GM11168 (cell line): ENCODE measurements around the gene ARSI.

Source experiments
- in situ Hi-C: fragments of 300-500 bp; cut with MboI; formaldehyde crosslinking; loops from one replicate; pipeline ENCODE4 v1.12.0; 2022; ENCODE audit warnings: low sequenced_read_pairs; ENCODE audit not compliant: unreplicated experiment

Gene ARSI

GRCh38 chr5:150329881-150330876, 27.5 kb upstream of the ARSI start:
- in situ Hi-C loops, result loop anchor here (25.0 kb wide), 1 partner anchor 168 kb away; the partner anchor contains the start of genes CDX1 and PDGFRB

- in situ Hi-C loops, result loop anchor here (25.0 kb wide), 1 partner anchor 167 kb away; the partner anchor contains the start of genes CDX1 and PDGFRB
Observed at GRCh38 chr5:150329038-150329437, 26.3 kb upstream of the ARSI start.

GRCh38 chr5:150328515-150328914, 25.8 kb upstream of the ARSI start:
- in situ Hi-C loops, result loop anchor here (25.0 kb wide), 1 partner anchor 166 kb away; the partner anchor contains the start of genes CDX1 and PDGFRB

GRCh38 chr5:150327139-150327538, 24.4 kb upstream of the ARSI start:
- in situ Hi-C loops, result loop anchor here (25.0 kb wide), 1 partner anchor 165 kb away; the partner anchor contains the start of genes CDX1 and PDGFRB

- in situ Hi-C loops, result loop anchor here (25.0 kb wide), 1 partner anchor 164 kb away; the partner anchor contains the start of genes CDX1 and PDGFRB
Observed at GRCh38 chr5:150326707-150327106, 24.0 kb upstream of the ARSI start.

GRCh38 chr5:150325426-150325825, 22.7 kb upstream of the ARSI start:
- in situ Hi-C loops, result loop anchor here (25.0 kb wide), 1 partner anchor 163 kb away; the partner anchor contains the start of genes CDX1 and PDGFRB

- in situ Hi-C loops, result no loop called here
Observed at GRCh38 chr5:150323819-150324218, 21.1 kb upstream of the ARSI start.

- in situ Hi-C loops, result no loop called here
Observed at GRCh38 chr5:150323092-150323491, 20.4 kb upstream of the ARSI start.

GRCh38 chr5:150322202-150322601, 19.5 kb upstream of the ARSI start:
- in situ Hi-C loops, result no loop called here

GRCh38 chr5:150321784-150322183, 19.1 kb upstream of the ARSI start:
- in situ Hi-C loops, result no loop called here

GRCh38 chr5:150321211-150321610, 18.5 kb upstream of the ARSI start:
- in situ Hi-C loops, result no loop called here

- in situ Hi-C loops, result no loop called here
Observed at GRCh38 chr5:150320044-150320613, 17.4 kb upstream of the ARSI start.

- in situ Hi-C loops, result no loop called here
Observed at GRCh38 chr5:150319484-150319790, 16.7 kb upstream of the ARSI start.

- in situ Hi-C loops, result no loop called here
Observed at GRCh38 chr5:150318613-150319483, 16.1 kb upstream of the ARSI start.

- in situ Hi-C loops, result no loop called here
Observed at GRCh38 chr5:150317048-150318003, 14.6 kb upstream of the ARSI start.

GRCh38 chr5:150316320-150316719, 13.6 kb upstream of the ARSI start:
- in situ Hi-C loops, result no loop called here

- in situ Hi-C loops, result no loop called here
Observed at GRCh38 chr5:150315245-150315644, 12.5 kb upstream of the ARSI start.

- in situ Hi-C loops, result no loop called here
Observed at GRCh38 chr5:150313921-150314716, 11.4 kb upstream of the ARSI start.
